ENCODE measurements around the gene NTM.

- TF ChIP-seq CTCF (IDR thresholded peaks at IDR 0.05 in 8 of 11, conservative IDR thresholded peaks at IDR 0.05 in 3 of 11) (no peak), POLR2A (IDR thresholded peaks at IDR 0.05) (no peak)
Observed at GRCh38 chr11:132337819-132338416, 967.5 kb downstream of the NTM start.

All from spleen (tissue), 7 donors.